ENCODE measurements around the gene SIK2.

The SIK2 gene

DNA sequence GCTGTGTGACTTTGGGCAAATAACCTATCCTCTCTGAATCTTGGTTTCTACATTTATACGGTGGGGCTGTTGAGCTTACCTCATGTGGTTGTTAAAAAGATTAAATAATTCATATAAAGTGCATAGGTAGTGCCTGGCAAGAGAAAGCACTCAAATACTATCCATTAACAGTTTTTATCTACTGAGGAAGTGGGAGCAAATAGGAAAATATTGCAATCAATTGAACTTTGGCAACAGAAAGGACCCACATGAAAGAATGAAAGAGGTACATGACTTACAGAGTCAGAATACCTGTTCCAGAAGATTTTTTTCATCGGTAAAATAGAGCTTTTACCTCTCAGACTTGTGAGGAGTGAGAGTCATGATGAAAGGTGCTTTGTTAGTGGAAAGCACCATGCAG is 170.3 kb downstream of the SIK2 start:
- TF ChIP-seq GABPA (IDR thresholded peaks at IDR 0.05; ENCODE audit: low read depth) (no peak), SPI1 (IDR thresholded peaks at IDR 0.05; ENCODE audit: borderline replicate concordance, low read depth) (no peak), POLR2AphosphoS5 (IDR thresholded peaks at IDR 0.05; ENCODE audit: low read depth) (no peak)
- TF ChIP-seq, protein P1, sequence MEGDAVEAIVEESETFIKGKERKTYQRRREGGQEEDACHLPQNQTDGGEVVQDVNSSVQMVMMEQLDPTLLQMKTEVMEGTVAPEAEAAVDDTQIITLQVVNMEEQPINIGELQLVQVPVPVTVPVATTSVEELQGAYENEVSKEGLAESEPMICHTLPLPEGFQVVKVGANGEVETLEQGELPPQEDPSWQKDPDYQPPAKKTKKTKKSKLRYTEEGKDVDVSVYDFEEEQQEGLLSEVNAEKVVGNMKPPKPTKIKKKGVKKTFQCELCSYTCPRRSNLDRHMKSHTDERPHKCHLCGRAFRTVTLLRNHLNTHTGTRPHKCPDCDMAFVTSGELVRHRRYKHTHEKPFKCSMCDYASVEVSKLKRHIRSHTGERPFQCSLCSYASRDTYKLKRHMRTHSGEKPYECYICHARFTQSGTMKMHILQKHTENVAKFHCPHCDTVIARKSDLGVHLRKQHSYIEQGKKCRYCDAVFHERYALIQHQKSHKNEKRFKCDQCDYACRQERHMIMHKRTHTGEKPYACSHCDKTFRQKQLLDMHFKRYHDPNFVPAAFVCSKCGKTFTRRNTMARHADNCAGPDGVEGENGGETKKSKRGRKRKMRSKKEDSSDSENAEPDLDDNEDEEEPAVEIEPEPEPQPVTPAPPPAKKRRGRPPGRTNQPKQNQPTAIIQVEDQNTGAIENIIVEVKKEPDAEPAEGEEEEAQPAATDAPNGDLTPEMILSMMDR (IDR thresholded peaks at IDR 0.05; ENCODE audit: insufficient read depth, low read length), result no peak
- TF ChIP-seq, protein P2, sequence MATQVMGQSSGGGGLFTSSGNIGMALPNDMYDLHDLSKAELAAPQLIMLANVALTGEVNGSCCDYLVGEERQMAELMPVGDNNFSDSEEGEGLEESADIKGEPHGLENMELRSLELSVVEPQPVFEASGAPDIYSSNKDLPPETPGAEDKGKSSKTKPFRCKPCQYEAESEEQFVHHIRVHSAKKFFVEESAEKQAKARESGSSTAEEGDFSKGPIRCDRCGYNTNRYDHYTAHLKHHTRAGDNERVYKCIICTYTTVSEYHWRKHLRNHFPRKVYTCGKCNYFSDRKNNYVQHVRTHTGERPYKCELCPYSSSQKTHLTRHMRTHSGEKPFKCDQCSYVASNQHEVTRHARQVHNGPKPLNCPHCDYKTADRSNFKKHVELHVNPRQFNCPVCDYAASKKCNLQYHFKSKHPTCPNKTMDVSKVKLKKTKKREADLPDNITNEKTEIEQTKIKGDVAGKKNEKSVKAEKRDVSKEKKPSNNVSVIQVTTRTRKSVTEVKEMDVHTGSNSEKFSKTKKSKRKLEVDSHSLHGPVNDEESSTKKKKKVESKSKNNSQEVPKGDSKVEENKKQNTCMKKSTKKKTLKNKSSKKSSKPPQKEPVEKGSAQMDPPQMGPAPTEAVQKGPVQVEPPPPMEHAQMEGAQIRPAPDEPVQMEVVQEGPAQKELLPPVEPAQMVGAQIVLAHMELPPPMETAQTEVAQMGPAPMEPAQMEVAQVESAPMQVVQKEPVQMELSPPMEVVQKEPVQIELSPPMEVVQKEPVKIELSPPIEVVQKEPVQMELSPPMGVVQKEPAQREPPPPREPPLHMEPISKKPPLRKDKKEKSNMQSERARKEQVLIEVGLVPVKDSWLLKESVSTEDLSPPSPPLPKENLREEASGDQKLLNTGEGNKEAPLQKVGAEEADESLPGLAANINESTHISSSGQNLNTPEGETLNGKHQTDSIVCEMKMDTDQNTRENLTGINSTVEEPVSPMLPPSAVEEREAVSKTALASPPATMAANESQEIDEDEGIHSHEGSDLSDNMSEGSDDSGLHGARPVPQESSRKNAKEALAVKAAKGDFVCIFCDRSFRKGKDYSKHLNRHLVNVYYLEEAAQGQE (IDR thresholded peaks at IDR 0.05; ENCODE audit: insufficient replicate concordance, low read depth), result no peak
- Histone ChIP-seq H3K4me3 (replicated peaks; ENCODE audit: insufficient read depth, low read length) (no peak overlapping the region), H3K27me3 (ENCODE audit: insufficient read depth, poor library complexity, severe bottlenecking) (no peaks in the 10 kb centered on the region), H3K27ac (replicated peaks) (no peak overlapping the region)
- DNase-seq (ENCODE audit: low read depth in 1 of 2, low spot score in 1 of 2), result no peak

DNA sequence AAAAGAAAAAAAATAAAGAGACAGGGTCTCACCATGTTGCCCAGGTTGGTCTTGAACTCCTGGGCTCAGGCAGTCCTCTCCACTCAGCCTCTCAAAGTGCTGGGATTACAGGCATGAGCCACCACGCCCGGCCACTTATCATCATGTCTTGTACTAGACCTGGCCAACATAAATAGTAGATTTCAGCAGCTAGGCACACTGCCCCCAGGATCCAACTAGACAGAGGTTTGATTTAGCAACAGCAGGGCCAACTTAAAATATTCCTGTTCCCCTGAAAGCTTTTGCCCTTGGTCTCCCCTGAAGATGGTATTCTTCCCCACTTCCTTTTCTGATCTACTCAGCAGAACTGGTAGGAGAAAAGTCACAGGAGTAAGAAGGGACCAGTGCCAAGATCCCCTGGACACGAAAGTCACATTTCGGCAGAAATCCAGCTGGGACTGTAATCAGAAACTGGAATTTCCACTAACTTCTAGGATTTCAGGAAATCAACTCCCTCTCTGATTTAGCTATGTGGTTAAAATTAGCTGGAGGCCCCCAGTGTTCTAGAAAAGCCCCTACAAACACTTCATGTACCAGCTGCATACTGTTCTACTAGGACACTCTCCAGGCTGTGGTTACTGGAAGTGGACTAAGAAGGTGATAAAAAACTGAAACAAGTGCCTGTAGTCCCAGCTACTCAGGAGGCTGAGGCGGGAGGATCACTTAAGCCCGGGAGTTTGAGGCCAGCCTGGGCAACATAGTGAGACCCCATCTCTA is 172.9 kb downstream of the SIK2 start:
- Histone ChIP-seq H3K27ac (replicated peaks) (no peak overlapping the region), H3K4me3 (replicated peaks; ENCODE audit: insufficient read depth, low read length) (no peak overlapping the region), H3K27me3 (ENCODE audit: insufficient read depth, poor library complexity, severe bottlenecking) (no peaks in the 10 kb centered on the region)
- TF ChIP-seq, protein P2 (IDR thresholded peaks at IDR 0.05; ENCODE audit: insufficient replicate concordance, low read depth), result no peak
- TF ChIP-seq, protein P1 (IDR thresholded peaks at IDR 0.05; ENCODE audit: insufficient read depth, low read length), result no peak
- no peak for TF ChIP-seq POLR2AphosphoS5 (IDR thresholded peaks at IDR 0.05; ENCODE audit: low read depth)
- no peak for TF ChIP-seq GABPA (IDR thresholded peaks at IDR 0.05; ENCODE audit: low read depth)
- no peak for TF ChIP-seq SPI1 (IDR thresholded peaks at IDR 0.05; ENCODE audit: borderline replicate concordance, low read depth)
- DNase-seq (ENCODE audit: low read depth in 1 of 2, low spot score in 1 of 2), result no peak

DNA sequence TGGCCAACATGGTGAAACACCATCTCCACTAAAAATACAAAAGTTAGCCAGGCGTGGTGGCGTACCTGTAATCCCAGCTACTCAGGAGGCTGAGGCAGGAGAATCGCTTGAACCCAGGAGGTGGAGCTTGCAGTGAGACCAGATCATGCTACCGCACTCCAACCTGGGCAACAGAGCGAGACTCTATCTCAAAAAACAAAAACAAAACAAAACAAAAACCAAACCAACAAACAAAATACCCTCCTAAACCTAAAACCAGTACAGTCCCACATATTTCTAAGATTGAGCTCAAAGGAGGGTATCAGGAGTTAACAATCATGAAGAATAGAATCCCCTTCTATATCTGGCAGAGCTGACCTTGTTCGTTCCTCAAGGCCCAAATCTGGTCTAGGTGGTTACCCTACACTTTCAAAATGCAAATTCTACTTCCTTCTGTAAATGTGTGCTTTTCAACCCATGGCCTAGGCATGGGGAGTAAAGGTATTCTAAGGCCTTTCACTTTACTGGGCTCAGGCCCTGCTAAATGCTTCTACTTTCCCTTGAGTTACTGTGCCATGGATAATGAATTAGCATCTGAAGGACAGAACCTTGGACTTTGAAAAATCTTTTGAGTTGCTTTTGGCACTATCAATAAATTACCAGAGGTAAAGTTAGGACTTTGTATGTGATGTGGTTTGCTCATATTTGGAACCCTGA is 174.3 kb downstream of the SIK2 start:
- DNase-seq (ENCODE audit: low read depth in 1 of 2, low spot score in 1 of 2), result no peak
- Histone ChIP-seq H3K27ac (replicated peaks) (no peak overlapping the region), H3K4me3 (replicated peaks; ENCODE audit: insufficient read depth, low read length) (no peak overlapping the region), H3K27me3 (ENCODE audit: insufficient read depth, poor library complexity, severe bottlenecking) (no peaks in the 10 kb centered on the region)
- TF ChIP-seq, protein P2 (IDR thresholded peaks at IDR 0.05; ENCODE audit: insufficient replicate concordance, low read depth), result no peak
- TF ChIP-seq GABPA (IDR thresholded peaks at IDR 0.05; ENCODE audit: low read depth) (no peak), POLR2AphosphoS5 (IDR thresholded peaks at IDR 0.05; ENCODE audit: low read depth) (no peak), SPI1 (IDR thresholded peaks at IDR 0.05; ENCODE audit: borderline replicate concordance, low read depth) (no peak)
- TF ChIP-seq, protein P1 (IDR thresholded peaks at IDR 0.05; ENCODE audit: insufficient read depth, low read length), result no peak
